Muscle of leg (tissue), 11 donors: ENCODE measurements around the gene GPRIN3. TPM values are rescaled to one million over a fixed set of nuclear protein-coding genes. Genes with fewer than 3 reads are reported as not detected.

ENCODE experiments used
- DNase-seq: peaks from one replicate; pipeline ENCODE4 v3.0.0; 2013
- H3K27ac ChIP-seq: one replicate; pipeline ENCODE4 v1.5.1; 2013; ENCODE audit warnings: mild to moderate bottlenecking, low read length, control low read depth
- H3K27me3 ChIP-seq: one replicate; pipeline ENCODE4 v1.6.1; 2013; ENCODE audit warnings: low read length; ENCODE audit not compliant: control insufficient read depth, insufficient read depth
- H3K36me3 ChIP-seq: one replicate; pipeline ENCODE4 v1.6.1; 2013; ENCODE audit warnings: low read length; ENCODE audit not compliant: control insufficient read depth, insufficient read depth
- H3K4me1 ChIP-seq: one replicate; pipeline ENCODE4 v1.6.1; 2013; ENCODE audit warnings: low read length; ENCODE audit not compliant: control insufficient read depth, insufficient read depth
- H3K4me3 ChIP-seq: one replicate; pipeline ENCODE4 v1.5.1; 2013; ENCODE audit warnings: low read length, control low read depth
- H3K9me3 ChIP-seq: replicated peaks from 2 replicates; pipeline ENCODE4 v1.6.1; 2013; ENCODE audit warnings: low read depth, low read length; ENCODE audit not compliant: control insufficient read depth
- WGBS: methylation state at CpG from one replicate; pipeline ENCODE4 v1.1.5; 2013; ENCODE audit warnings: missing lambda C conversion rate; ENCODE audit not compliant: insufficient coverage; 5-methylcytosine and 5-hydroxymethylcytosine counted together
- polyA plus RNA-seq, 8 donors: library from polyadenylated mRNA; unstranded; fragments of 120-200 nt; gene quantifications; one replicate each; pipeline versions ENCODE4 v1.2.1 to v1.2.3, GENCODE V29; 2013; ENCODE audit warnings: inconsistent platforms in 1 of 8, low replicate concordance in 1 of 8; ENCODE audit not compliant: insufficient read length in 8 of 8, insufficient read depth in 1 of 8
- total RNA-seq: library from RNA; stranded (reverse); fragments of 120-200 nt; gene quantifications from one replicate; pipeline ENCODE4 v1.2.4, GENCODE V29; 2013

The GPRIN3 gene
- total and polyA plus RNA-seq, 9 donors: 2.0 to 4.3 (median 3.1) TPM

DNA sequence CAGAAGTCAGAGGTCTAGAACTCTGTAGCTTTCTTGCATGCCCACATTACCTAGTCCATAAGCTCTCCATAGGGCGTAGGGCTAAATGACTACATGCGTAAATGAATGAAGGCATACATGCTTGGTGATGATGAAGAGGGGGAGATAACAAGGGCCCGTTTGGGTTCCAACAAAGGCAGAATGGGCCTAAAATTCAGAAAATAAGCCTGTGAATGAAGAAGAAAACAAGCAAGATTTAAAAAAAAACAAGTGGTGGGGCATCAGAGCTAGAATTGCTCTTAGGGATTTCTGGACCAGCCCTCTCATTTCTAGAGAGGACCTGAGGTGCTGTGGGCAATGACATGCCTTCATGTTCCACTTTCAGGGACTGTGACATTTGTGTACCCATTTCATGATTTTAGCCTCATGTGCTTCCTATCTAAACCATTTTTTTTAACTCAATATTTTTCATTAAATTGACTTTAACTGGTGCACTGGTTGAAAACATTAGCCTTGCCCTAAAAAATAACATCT is 12.1 kb downstream of the GPRIN3 start:
- Histone ChIP-seq H3K36me3 (no peaks in the 10 kb centered on the region), H3K4me1 (peaks cover 5% of the 10 kb centered on the region), H3K4me3 (no peak overlapping the region), H3K9me3 (no peaks in the 10 kb centered on the region), H3K27ac (no peak overlapping the region), H3K27me3 (no peaks in the 10 kb centered on the region)
- 86% methylated on average over 1 of the region's 3 CpGs for WGBS
- DNase-seq: no peak

DNA sequence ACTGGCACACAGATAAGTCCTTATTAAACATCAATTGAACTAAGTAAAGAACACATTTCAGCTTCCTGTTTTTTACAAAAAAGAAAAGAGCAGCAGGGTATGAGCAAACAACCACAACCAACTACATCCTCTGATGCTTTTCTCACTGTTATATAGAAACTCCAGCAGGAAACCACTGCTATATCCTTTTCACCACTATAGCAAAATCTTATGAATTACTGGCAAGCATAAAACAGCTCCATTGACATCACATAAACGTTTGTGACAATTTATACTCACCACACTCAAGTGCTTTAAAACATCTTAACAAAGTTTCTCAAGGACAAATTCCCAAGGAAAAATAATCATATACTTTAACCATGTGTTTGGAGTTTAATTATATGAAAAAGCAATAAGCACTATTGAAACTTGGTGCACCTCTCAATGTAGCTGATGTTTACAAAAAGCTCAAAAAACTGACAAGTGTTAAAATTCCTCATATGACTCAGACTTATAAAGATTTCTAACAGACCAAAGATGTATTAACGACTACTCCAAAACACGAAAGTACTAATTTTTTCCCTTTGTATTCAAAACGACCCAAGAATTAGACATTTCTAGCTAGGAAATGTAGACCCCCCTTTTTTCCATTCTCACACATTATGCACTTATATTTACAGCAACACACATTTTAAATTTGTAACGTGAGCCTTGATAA is 12.9 kb downstream of the GPRIN3 start:
- Histone ChIP-seq H3K9me3 (no peaks in the 10 kb centered on the region), H3K27me3 (no peaks in the 10 kb centered on the region), H3K4me3 (no peak overlapping the region), H3K27ac (no peak overlapping the region), H3K4me1 (peaks cover 5% of the 10 kb centered on the region), H3K36me3 (no peaks in the 10 kb centered on the region)
- DNase-seq: peak; percentile 37
- WGBS: 82% methylated on average over 2 of the region's 5 CpGs

GRCh38 chr4:89293299-89293698 is 14.3 kb downstream of the GPRIN3 start:
- no peaks in the 10 kb centered on the region for H3K36me3 ChIP-seq
- H3K4me1 ChIP-seq: peaks cover 2% of the 10 kb centered on the region
- no peaks in the 10 kb centered on the region for H3K9me3 ChIP-seq
- WGBS: 85% methylated on average over 2 of the region's 4 CpGs
- no peak overlapping the region for H3K4me3 ChIP-seq
- no peaks in the 10 kb centered on the region for H3K27me3 ChIP-seq
- DNase-seq: no peak
- no peak overlapping the region for H3K27ac ChIP-seq

GRCh38 chr4:89290727-89291516 is 16.7 kb downstream of the GPRIN3 start:
- Histone ChIP-seq H3K27me3 (no peaks in the 10 kb centered on the region), H3K4me3 (no peak overlapping the region), H3K9me3 (no peaks in the 10 kb centered on the region), H3K36me3 (no peaks in the 10 kb centered on the region), H3K27ac (no peak overlapping the region), H3K4me1 (no peaks in the 10 kb centered on the region)
- 71% methylated on average over 2 of the region's 6 CpGs for WGBS
- DNase-seq: no peak

GRCh38 chr4:89289312-89289711 is 18.3 kb downstream of the GPRIN3 start:
- WGBS: no CpG with 5 or more reads among the region's 2 CpGs
- Histone ChIP-seq H3K36me3 (no peaks in the 10 kb centered on the region), H3K27ac (no peak overlapping the region), H3K9me3 (no peaks in the 10 kb centered on the region), H3K27me3 (no peaks in the 10 kb centered on the region), H3K4me1 (no peaks in the 10 kb centered on the region), H3K4me3 (no peak overlapping the region)
- no peak for DNase-seq

DNA sequence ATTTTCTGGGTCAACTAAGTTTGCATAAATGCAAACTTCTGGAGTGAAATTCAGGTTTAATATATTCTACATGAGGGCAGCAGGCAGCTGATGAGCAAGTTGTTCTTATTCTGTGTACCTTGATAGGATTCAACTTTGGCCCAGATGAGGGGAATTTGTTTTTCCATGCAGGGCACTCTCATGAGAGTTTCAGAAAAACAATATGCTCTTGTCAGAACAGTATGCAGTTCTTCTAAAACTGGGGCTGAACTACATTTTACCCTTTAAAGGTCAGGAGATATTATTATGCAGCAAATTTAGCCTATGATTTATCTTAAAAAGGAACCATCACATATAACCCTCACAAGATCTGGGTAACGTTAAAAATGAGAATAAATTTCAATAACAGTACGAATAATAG is 19.2 kb downstream of the GPRIN3 start:
- Histone ChIP-seq H3K4me1 (no peaks in the 10 kb centered on the region), H3K27ac (no peak overlapping the region), H3K4me3 (no peak overlapping the region), H3K36me3 (no peaks in the 10 kb centered on the region), H3K9me3 (no peaks in the 10 kb centered on the region), H3K27me3 (no peaks in the 10 kb centered on the region)
- WGBS: no CpG with 5 or more reads among the region's 2 CpGs
- no peak for DNase-seq

DNA sequence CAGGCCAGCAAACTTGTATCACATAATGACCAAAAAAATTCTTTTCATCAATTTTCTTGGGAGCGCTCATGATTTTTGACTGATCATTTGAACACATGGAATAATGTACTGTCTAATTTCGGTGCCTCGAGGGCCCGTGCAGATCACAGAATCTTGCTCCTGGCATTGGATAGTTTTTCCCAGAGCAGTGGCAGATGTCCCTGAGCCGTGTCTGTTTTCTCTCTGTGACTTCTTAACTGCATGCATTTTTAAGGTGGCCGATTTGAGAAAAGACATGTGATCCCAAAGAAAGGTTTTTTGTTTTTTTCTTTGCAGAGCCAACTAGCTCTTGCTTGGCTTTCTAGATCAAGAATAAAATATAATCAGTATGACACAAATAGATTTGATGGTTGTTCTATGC is 19.7 kb downstream of the GPRIN3 start:
- 40% methylated on average over 5 of the region's 6 CpGs for WGBS
- H3K4me1 ChIP-seq: no peaks in the 10 kb centered on the region
- H3K27ac ChIP-seq: no peak overlapping the region

DNA sequence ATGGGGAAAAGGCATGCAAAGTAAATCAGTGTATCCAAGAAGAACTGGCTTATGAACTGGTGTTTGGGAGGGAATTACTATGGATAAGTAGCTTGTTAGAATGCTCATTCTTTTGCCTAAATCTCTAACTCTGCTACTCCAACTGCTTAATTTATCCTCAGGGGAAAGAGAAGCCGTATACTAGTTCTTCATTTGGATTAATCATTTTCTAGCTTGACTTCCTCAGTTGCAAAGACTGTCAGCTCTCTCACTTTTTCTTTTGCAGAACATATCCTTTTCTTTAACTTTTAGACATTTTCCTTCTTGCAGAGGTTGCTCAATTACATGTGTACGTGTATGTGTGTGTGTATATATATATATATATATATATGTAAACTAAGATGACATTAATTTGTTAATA is 21.9 kb downstream of the GPRIN3 start:
- Histone ChIP-seq H3K4me1 (no peaks in the 10 kb centered on the region), H3K27ac (no peak overlapping the region), H3K4me3 (no peak overlapping the region), H3K27me3 (no peaks in the 10 kb centered on the region), H3K9me3 (no peaks in the 10 kb centered on the region), H3K36me3 (no peaks in the 10 kb centered on the region)
- no CpG with 5 or more reads among the region's 2 CpGs for WGBS
- DNase-seq: no peak

More for the DNA sequence above, 19.7 kb downstream of the GPRIN3 start:
- H3K9me3 ChIP-seq: no peaks in the 10 kb centered on the region
- H3K4me3 ChIP-seq: no peak overlapping the region
- DNase-seq: no peak
- H3K36me3 ChIP-seq: no peaks in the 10 kb centered on the region
- no peaks in the 10 kb centered on the region for H3K27me3 ChIP-seq

- no peaks in the 10 kb centered on the region for H3K36me3 ChIP-seq
- no CpG with 5 or more reads among the region's 3 CpGs for WGBS
- H3K27me3 ChIP-seq: no peaks in the 10 kb centered on the region
- no peak overlapping the region for H3K4me3 ChIP-seq
- no peak overlapping the region for H3K27ac ChIP-seq
- H3K4me1 ChIP-seq: no peaks in the 10 kb centered on the region
- no peaks in the 10 kb centered on the region for H3K9me3 ChIP-seq
- DNase-seq: no peak
Observed at GRCh38 chr4:89284828-89285227, 22.8 kb downstream of the GPRIN3 start.

DNA sequence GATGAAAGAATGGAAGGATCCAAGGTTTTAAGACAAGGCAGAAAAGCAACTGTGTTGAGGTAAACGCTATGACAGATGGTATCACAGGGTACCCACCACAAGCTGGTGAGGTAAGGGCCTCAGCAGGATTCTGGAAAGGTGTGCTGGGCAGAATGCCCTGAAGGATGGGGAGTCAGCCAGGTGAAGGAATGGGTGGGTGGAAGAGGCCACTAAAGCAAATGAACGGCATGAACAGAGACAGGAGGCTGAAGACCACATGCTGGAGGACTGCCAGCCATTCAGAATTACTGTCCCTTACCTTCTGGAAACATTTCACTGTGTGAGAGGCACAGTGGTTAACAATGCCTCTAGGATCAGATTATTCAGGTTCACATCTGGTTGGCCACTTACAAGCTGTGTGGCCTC is 23.6 kb downstream of the GPRIN3 start:
- Histone ChIP-seq H3K4me3 (no peak overlapping the region), H3K4me1 (no peaks in the 10 kb centered on the region), H3K27ac (no peak overlapping the region), H3K9me3 (no peaks in the 10 kb centered on the region), H3K27me3 (no peaks in the 10 kb centered on the region), H3K36me3 (no peaks in the 10 kb centered on the region)
- no peak for DNase-seq
- 81% methylated on average over 2 of the region's 2 CpGs for WGBS
